Dermis blood vessel endothelial cell (primary cell): ENCODE results near the gene ARHGEF4. TPM values are rescaled to one million over a fixed set of nuclear protein-coding genes. Genes with fewer than 3 reads are reported as not detected.

Source experiments
- DNase-seq: peaks from one replicate; pipeline ENCODE4 v3.0.0; 2010
- total RNA-seq: library from RNA; depleted of rRNA; stranded (reverse); fragments of >200 nt; gene quantifications from 2 replicates; pipeline ENCODE4 v1.2.3, GENCODE V29; 2014

The ARHGEF4 gene
- 0.33 and 0.68 TPM in 2 replicates for total RNA-seq

DNA sequence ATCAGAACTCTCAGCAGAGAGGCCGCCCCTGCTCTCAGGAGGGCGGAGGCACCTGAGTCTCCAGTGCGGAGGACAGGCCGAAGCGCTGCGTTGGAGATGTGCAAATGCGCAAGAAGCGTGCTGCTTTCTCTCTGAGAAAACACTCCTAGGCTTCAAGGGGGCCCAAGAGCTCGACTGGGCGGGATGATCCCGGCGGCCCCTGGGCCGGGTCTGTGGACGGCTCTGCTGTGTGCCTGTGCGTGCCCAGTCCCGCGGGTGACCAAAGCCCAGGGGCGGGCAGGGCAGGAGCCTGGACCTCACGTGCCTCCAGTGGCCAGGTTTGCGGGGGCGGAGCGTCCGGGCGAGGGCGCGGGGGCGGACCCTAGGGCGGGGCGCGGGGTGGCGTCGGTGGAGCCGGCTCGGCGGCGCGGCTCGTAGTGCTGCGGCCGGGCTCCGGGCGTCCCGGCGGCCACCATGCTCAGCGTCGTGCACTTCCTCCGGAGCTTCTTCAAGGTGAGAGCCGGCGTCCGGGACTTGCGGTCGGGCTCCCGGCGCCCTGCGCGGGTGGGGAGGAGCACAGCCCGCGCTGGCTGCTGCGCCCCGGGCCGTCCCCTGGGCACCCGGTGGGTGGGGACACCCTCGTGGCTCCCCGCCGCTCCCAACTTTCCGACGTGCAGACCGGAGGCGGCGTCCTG lies at the start of gene ARHGEF4:
Gene ARHGEF4, plus strand, starts transcription at position 414 of the 674 bp plus-strand sequence. Its CDS starts 40 bp downstream, at position 454.
- peak; percentile 15 for DNase-seq

DNA sequence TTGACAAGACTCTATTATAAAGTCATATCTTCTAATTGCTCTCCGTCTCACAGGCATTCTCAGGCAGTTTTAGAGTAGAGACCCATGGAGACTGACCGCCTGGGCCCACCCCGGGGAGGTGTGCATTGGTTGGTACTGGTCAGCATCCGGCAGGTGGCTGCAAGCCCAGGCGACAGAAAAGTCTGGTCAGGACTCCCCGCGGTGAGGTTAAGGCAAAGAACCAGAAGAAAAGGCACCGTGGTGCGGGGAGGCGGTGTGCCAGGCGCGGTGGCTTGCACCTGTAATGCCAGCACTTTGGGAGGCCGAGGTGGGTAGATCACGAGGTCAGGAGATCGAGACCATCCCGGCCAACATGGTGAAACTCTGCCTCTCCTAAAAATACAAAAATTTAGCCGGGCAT lies 48.9 kb upstream of the ARHGEF4 start:
- no peak for DNase-seq

DNA sequence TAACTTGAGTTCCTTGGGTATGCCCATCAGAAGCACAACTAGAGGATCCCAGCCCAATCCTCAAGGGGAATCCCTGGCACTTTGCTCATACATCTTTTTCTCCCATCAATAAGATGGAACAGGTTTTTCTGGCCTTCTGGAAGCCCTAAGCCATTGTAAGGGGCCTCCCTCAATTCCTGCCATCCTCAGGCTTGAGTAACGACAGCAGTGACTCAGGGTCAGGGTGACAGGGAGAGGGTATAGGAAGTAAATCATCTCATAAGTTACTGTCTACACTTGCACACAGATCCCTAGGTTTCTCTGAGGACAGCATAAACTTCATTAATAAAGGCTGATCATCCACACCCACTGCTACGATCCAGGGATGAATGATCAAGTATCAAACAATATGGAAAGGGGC lies 46.4 kb upstream of the ARHGEF4 start:
- DNase-seq, result no peak

DNA sequence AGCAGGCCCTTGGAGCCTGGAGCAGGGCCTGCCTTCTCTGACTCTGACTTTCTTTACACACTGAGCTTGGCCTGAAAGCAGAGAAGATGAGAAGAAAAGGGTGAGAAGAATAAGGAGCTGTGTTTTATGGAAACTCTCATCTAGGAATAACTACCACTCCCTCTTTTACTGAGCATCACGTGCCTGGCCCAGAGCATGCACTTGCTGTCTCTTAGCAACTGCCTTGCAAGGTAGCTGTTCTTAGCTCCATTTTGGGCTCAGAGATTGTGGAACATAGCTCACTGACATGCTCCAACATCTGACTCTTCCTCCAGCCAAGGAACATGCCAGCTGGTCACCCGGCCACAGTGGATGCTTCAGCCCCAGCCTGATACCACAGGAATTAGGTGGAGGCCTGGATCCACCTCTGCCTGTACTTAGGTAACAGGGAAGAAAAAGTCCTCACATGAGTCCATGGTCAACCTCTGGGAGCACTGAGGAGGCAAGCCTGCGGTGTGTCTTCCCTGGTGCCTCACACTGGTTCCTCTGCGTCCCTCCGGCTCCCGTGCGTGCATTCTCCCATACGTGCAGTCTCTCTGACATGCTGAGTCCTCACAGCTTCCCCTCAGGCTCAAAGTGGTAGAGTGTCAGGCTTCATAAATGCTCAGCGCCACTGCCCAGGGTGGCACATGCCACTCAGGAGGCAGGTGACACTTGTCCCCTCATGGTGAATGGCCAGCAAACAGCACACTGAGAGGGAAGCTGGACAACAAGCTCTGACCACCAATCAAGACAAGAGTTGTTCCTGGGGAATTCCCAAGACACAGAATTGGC lies 45.7 kb upstream of the ARHGEF4 start:
- DNase-seq, result no peak

GRCh38 chr2:130791617-130791939 lies 45.1 kb upstream of the ARHGEF4 start:
- DNase-seq, result no peak

- DNase-seq, result no peak
These were observed 41.3 kb upstream of the ARHGEF4 start for GRCh38 chr2:130795431-130795830.

GRCh38 chr2:130796290-130796689 lies 40.4 kb upstream of the ARHGEF4 start:
- DNase-seq, result no peak

- peak; percentile 90 for DNase-seq
These were observed 39.0 kb upstream of the ARHGEF4 start for GRCh38 chr2:130797493-130798435.

DNA sequence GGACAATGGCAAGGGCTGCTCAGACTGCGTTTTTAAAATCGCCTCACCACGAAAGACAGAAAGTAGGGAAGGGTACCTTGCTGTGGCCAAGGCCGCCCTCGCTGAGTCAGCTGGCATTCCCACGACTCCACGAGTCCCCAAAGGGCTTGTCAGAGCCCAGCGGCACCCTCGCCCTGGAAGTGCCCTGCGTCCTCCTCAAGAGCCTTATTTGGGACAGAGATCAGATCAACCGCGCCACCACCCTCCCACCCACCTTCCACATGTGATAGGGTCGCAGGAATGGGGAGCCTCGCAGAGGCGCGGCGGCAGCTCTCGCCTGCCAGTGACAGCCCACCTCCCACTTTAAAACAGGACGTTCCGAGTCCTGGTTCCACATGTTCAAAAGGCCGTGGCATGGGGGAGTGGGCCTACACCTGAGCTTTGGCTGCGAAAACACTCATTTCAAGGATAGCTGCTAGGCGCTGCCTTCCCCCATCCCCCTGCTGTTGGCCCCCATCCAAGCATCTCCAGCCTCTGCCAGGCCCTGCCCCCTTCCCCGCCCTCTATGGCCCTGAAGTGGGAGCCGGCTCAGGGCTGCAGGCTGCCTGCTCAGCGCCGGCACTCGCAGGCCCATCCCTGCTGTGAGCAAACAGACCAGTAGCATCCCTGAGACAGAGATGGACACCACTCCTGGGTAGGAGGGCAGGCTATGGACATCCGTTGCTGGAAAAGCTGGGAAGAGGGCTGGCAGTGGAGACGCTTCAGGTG lies 38.1 kb upstream of the ARHGEF4 start:
- peak; percentile 16 for DNase-seq

DNA sequence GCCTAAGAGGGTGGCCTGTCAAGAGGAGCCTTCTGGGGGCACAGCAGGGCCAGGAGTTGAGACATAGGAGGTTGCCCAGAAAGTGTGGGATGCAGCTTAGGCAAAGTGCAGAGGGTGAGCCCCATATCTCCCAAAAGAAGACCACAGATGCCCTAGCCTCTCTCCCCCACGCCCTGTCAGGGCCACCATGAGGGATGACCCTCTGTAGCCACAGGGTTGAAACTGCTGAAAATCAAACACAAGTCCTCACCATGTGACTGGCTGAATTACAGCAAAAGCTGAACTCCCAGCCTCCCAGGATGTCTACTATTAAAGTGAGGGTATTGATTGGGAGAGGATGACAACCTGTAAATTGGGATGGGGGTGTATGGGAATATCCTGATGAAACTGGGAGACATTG lies 37.4 kb upstream of the ARHGEF4 start:
- no peak for DNase-seq

- no peak for DNase-seq
These were observed 31.1 kb upstream of the ARHGEF4 start for GRCh38 chr2:130805613-130806012.

DNA sequence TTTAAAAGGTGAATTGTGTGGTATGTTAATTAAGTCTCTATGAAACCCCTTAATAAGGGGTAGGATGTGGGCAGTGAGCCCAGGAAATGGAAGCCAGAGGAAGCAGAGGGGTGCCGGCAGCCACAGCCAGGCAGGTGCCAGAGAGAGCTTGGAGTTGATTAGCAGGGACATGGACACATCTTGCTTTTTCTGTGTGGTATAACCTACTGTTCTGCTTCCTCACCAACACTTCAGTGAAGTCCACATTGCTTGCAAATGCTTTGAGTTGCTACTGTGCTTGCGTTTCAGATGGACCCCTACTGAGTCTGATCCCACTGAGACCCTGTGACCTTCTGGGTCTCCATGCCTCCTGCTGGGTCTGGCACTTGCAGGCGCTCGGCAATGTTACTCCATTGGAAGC lies 30.3 kb upstream of the ARHGEF4 start:
- no peak for DNase-seq

- DNase-seq, result no peak
These were observed 28.9 kb upstream of the ARHGEF4 start for GRCh38 chr2:130807659-130808385.

GRCh38 chr2:130808482-130809268 lies 28.0 kb upstream of the ARHGEF4 start:
- DNase-seq, result no peak

- DNase-seq, result no peak
These were observed 26.2 kb upstream of the ARHGEF4 start for GRCh38 chr2:130810490-130810889.

- DNase-seq, result no peak
These were observed 23.0 kb upstream of the ARHGEF4 start for GRCh38 chr2:130813722-130814121.

GRCh38 chr2:130814931-130815680 lies 21.6 kb upstream of the ARHGEF4 start:
- DNase-seq, result no peak

DNA sequence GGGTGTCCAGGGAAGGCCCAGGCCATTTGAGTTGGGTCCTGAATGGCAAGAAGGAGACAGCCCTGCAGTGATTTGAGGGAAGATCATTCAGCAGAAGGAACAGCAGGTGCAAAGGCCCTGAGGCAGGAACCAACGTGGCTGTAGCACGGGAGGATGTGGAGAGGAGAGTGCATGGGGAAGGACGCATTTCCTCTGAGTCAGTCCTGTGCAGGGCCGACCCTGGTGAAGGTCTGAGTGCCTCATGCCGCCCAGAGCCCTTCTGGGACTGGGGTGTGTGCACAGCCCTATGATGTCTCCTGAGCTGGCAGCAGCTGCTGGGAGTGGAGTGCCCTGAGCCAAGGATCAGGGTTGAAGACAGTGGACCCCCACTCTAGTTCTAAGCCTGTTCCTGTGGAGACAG lies 17.9 kb upstream of the ARHGEF4 start:
- peak; percentile 15 for DNase-seq

GRCh38 chr2:130819226-130819607 lies 17.5 kb upstream of the ARHGEF4 start:
- no peak for DNase-seq
